GM23338 (cell line): Measurements from ENCODE around the gene PPP2R5C. TPM values are rescaled to one million over a fixed set of nuclear protein-coding genes. Genes with fewer than 3 reads are reported as not detected.

Source experiments
- ATAC-seq: fragments of 200-7000 bp; cut with Tn5 transposase; 3 replicates; pipeline ENCODE4 v1.9.1; 2020
- DNase-seq: peaks from one replicate; pipeline ENCODE4 v3.0.0-alpha.2; 2015; ENCODE audit warnings: low spot score
- H2AFZ ChIP-seq: fragments of 200-600 bp; sonication (generic); 2 replicates; pipeline ENCODE4 v1.8.0; 2016; ENCODE audit warnings: antibody characterized with exemption, mild to moderate bottlenecking, moderate library complexity
- H3F3A ChIP-seq: fragments of 200-600 bp; sonication (generic); replicated peaks from 2 replicates; pipeline ENCODE4 v1.8.0; 2017; ENCODE audit warnings: antibody characterized with exemption, mixed run types, low read depth
- H3K27ac ChIP-seq: fragments of 200-600 bp; sonication (generic); 2 replicates; pipeline ENCODE4 v1.6.1; 2016; ENCODE audit warnings: low read depth
- H3K27me3 ChIP-seq: fragments of 200-600 bp; sonication (generic); 2 replicates; pipeline ENCODE4 v1.8.0; 2016; ENCODE audit warnings: mild to moderate bottlenecking, mixed run types, moderate library complexity; ENCODE audit not compliant: insufficient read depth
- H3K36me3 ChIP-seq: fragments of 200-600 bp; sonication (generic); 2 replicates; pipeline ENCODE4 v1.8.0; 2016; ENCODE audit warnings: mild to moderate bottlenecking; ENCODE audit not compliant: insufficient read depth
- H3K4me1 ChIP-seq: fragments of 200-600 bp; sonication (generic); 2 replicates; pipeline ENCODE4 v1.8.0; 2016; ENCODE audit warnings: mild to moderate bottlenecking, moderate library complexity; ENCODE audit not compliant: insufficient read depth
- H3K4me2 ChIP-seq: fragments of 200-600 bp; sonication (generic); 2 replicates; pipeline ENCODE4 v1.7.1; 2017; ENCODE audit warnings: mixed run types
- H3K4me3 ChIP-seq: fragments of 200-600 bp; sonication (generic); 2 replicates; pipeline ENCODE4 v1.6.1; 2016; ENCODE audit warnings: mixed run types
- H3K79me2 ChIP-seq: fragments of 200-600 bp; sonication (generic); replicated peaks from 2 replicates; pipeline ENCODE4 v1.8.0; 2017; ENCODE audit warnings: mild to moderate bottlenecking; ENCODE audit not compliant: insufficient read depth
- H3K9me2 ChIP-seq: fragments of 200-600 bp; sonication (generic); 2 replicates; pipeline ENCODE4 v1.8.0; 2017; ENCODE audit not compliant: insufficient read depth
- H4K20me1 ChIP-seq: fragments of 200-600 bp; sonication (generic); replicated peaks from 2 replicates; pipeline ENCODE4 v1.8.0; 2017; ENCODE audit warnings: mild to moderate bottlenecking; ENCODE audit not compliant: insufficient read depth
- H3K27ac Mint-ChIP-seq: 2 replicates; pipeline ENCODE4 v1.8.0; 2020; ENCODE audit warnings: inconsistent platforms, mild to moderate bottlenecking, moderate library complexity, mixed read lengths
- H3K27me3 Mint-ChIP-seq: 3 replicates; pipeline ENCODE4 v1.8.0; 2022; ENCODE audit warnings: low read depth, mild to moderate bottlenecking, moderate library complexity, mixed read lengths, inconsistent platforms; ENCODE audit not compliant: insufficient read depth, poor library complexity
- H3K36me3 Mint-ChIP-seq: 3 replicates; pipeline ENCODE4 v1.8.0; 2021; ENCODE audit warnings: low read depth, mild to moderate bottlenecking, inconsistent platforms, moderate library complexity, mixed read lengths
- H3K4me1 Mint-ChIP-seq: 3 replicates; pipeline ENCODE4 v1.8.0; 2020; ENCODE audit warnings: mild to moderate bottlenecking, inconsistent platforms, mixed read lengths
- H3K4me3 Mint-ChIP-seq: 3 replicates; pipeline ENCODE4 v1.8.0; 2021; ENCODE audit warnings: moderate library complexity, mild to moderate bottlenecking, inconsistent platforms, mixed read lengths
- H3K9me3 Mint-ChIP-seq: 3 replicates; pipeline ENCODE4 v1.8.0; 2020; ENCODE audit warnings: moderate library complexity, mild to moderate bottlenecking, inconsistent platforms, mixed read lengths
- CREB1 ChIP-seq: fragments of 250-450 bp; sonication (Bioruptor Pico); IDR thresholded peaks from 2 replicates; pipeline ENCODE4 v1.5.0; 2020; ENCODE audit warnings: low read depth, mild to moderate bottlenecking, moderate library complexity
- CTCF ChIP-seq, 2 experiments: fragments of 200-600 bp in 1 of 2; sonication (generic) in 1 of 2; conservative IDR thresholded peaks; 2 replicates each; pipeline versions ENCODE4 v1.5.1 to v1.6.1; 2016 to 2017; ENCODE audit warnings: antibody characterized with exemption in 2 of 2, low read depth in 2 of 2, mild to moderate bottlenecking in 2 of 2, moderate library complexity in 1 of 2
- EZH2 ChIP-seq: fragments of 200-600 bp; sonication (generic); IDR thresholded peaks from one replicate; pipeline ENCODE4 v1.8.0; 2017; ENCODE audit warnings: antibody characterized with exemption, mild to moderate bottlenecking, low read depth; ENCODE audit not compliant: unreplicated experiment
- EZH2phosphoT487 ChIP-seq: fragments of 200-600 bp; sonication (generic); IDR thresholded peaks from one replicate; pipeline ENCODE4 v1.8.1; 2018; ENCODE audit warnings: antibody characterized with exemption; ENCODE audit not compliant: unreplicated experiment
- JUNB ChIP-seq: IDR thresholded peaks from one replicate; pipeline ENCODE4 v1.6.1; 2016; ENCODE audit warnings: antibody characterized with exemption; ENCODE audit not compliant: unreplicated experiment
- NANOG ChIP-seq: IDR thresholded peaks from 2 replicates; pipeline ENCODE4 v1.6.1; 2016; ENCODE audit warnings: antibody characterized with exemption, borderline replicate concordance
- POLR2AphosphoS5 ChIP-seq: IDR thresholded peaks from 2 replicates; pipeline ENCODE4 v1.6.1; 2016; ENCODE audit warnings: antibody characterized with exemption, low read depth
- STAT1 ChIP-seq: IDR thresholded peaks from one replicate; pipeline ENCODE4 v1.6.1; 2016; ENCODE audit warnings: antibody characterized with exemption; ENCODE audit not compliant: unreplicated experiment
- ZNF114 ChIP-seq: fragments of 250-450 bp; sonication (Bioruptor Pico); IDR thresholded peaks from 2 replicates; pipeline ENCODE4 v1.5.0; 2020; ENCODE audit warnings: mild to moderate bottlenecking, moderate library complexity
- ZNF331 ChIP-seq: fragments of 250-450 bp; sonication (Bioruptor Pico); IDR thresholded peaks from 2 replicates; pipeline ENCODE4 v1.5.0; 2020; ENCODE audit warnings: low read depth, mild to moderate bottlenecking, moderate library complexity
- ZNF462 ChIP-seq: fragments of 250-450 bp; sonication (Bioruptor Pico); IDR thresholded peaks from 2 replicates; pipeline ENCODE4 v1.5.0; 2020; ENCODE audit warnings: mild to moderate bottlenecking, moderate library complexity
- polyA plus RNA-seq: library from polyadenylated mRNA; unstranded; fragments of >200 nt; fragmentation: Nextera tagmentation; extraction: Ambion mirVana; gene quantifications from 2 replicates; pipeline ENCODE4 v1.2.1, GENCODE V29; 2016
- total RNA-seq: library from RNA; depleted of rRNA; stranded (reverse); fragments of >200 nt; shearing (Covaris generic); gene quantifications from 2 replicates; pipeline ENCODE4 v1.2.3, GENCODE V29; 2014
- TF ChIP-seq, protein P1 (sequence below): IDR thresholded peaks from one replicate; pipeline ENCODE4 v1.6.1; 2018; ENCODE audit warnings: antibody characterized with exemption; ENCODE audit not compliant: unreplicated experiment
- TF ChIP-seq, protein P2 (sequence below): IDR thresholded peaks from 2 replicates; pipeline ENCODE4 v1.6.1; 2016; ENCODE audit warnings: antibody characterized with exemption

The PPP2R5C gene
- total and polyA plus RNA-seq, 2 experiments from 2014 or later, result 75.4 to 79.7 TPM

DNA sequence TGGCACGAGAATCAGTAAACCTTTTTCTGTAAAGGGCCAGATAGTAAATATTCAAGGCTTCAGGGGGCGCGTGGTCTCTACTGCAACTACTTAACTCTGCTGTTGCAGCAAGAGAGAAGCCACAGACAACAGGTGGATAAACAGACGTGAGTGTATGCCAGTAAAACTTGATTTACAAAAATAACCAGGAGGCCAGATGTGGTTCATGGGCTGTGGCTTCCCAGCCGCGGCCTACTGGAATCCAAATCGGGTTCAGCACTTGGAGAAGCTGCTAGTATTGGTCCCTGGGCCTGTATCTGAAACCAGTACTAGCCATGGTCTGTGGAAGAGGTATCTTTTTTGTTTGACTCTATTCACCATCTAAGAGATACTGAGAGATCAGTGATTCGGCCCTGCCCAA, 13.3 kb downstream of the PPP2R5C start (continued):
- no peak for TF ChIP-seq ZNF462 (CRISPR knock-in tag)

DNA sequence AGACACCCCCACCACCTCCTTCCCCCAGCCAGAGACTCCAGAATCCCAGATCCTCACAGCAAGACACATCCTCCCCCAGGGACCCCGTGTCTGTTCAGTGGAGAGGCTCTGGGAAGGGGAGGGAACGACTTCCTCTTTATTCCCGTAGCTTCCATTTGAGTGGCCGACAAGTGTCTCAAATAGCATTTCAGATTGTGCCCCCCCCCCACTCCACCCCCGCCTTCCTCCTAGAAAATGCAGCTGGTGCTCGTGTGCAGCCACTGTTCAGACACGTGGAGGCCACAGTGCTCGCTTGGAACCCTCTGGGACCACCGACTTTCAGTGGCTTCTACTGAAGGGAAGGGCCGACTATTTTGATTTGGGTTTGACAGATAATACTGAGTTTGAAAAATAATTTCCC, 14.3 kb downstream of the PPP2R5C start:
- H3K27ac Mint-ChIP-seq, result no peak overlapping the region; the same call in 1 of the 2 replicates
- H3K36me3 Mint-ChIP-seq, result no peaks in the 10 kb centered on the region; the same call in 2 of the 3 replicates
- no peak overlapping the region for H3K4me3 Mint-ChIP-seq
- Histone ChIP-seq H3F3A (no peaks in the 10 kb centered on the region), H3K36me3 (no peaks in the 10 kb centered on the region; the same call in 1 of the 2 replicates), H3K4me1 (peaks cover 10% of the 10 kb centered on the region), H3K9me2 (no peaks in the 10 kb centered on the region), H3K79me2 (no peaks in the 10 kb centered on the region; the same call in 1 of the 2 replicates), H3K4me3 (no peak overlapping the region), H3K4me2 (no peak overlapping the region), H4K20me1 (peaks cover 21% of the 10 kb centered on the region), H2AFZ (no peak overlapping the region), H3K27ac (no peak overlapping the region), H3K27me3 (peaks cover 27% of the 10 kb centered on the region)
- TF ChIP-seq ZNF331 (CRISPR knock-in tag) (no peak), STAT1 (no peak), EZH2 (no peak), NANOG (no peak), POLR2AphosphoS5 (no peak), EZH2phosphoT487 (no peak), CREB1 (CRISPR knock-in tag) (no peak), ZNF114 (CRISPR knock-in tag) (no peak), CTCF (conservative IDR thresholded peaks at IDR 0.05; ENCODE audit: low read depth in 2 of 2) (no peak), JUNB (no peak)
- TF ChIP-seq, protein P1, sequence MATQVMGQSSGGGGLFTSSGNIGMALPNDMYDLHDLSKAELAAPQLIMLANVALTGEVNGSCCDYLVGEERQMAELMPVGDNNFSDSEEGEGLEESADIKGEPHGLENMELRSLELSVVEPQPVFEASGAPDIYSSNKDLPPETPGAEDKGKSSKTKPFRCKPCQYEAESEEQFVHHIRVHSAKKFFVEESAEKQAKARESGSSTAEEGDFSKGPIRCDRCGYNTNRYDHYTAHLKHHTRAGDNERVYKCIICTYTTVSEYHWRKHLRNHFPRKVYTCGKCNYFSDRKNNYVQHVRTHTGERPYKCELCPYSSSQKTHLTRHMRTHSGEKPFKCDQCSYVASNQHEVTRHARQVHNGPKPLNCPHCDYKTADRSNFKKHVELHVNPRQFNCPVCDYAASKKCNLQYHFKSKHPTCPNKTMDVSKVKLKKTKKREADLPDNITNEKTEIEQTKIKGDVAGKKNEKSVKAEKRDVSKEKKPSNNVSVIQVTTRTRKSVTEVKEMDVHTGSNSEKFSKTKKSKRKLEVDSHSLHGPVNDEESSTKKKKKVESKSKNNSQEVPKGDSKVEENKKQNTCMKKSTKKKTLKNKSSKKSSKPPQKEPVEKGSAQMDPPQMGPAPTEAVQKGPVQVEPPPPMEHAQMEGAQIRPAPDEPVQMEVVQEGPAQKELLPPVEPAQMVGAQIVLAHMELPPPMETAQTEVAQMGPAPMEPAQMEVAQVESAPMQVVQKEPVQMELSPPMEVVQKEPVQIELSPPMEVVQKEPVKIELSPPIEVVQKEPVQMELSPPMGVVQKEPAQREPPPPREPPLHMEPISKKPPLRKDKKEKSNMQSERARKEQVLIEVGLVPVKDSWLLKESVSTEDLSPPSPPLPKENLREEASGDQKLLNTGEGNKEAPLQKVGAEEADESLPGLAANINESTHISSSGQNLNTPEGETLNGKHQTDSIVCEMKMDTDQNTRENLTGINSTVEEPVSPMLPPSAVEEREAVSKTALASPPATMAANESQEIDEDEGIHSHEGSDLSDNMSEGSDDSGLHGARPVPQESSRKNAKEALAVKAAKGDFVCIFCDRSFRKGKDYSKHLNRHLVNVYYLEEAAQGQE, result no peak
- TF ChIP-seq, protein P2, sequence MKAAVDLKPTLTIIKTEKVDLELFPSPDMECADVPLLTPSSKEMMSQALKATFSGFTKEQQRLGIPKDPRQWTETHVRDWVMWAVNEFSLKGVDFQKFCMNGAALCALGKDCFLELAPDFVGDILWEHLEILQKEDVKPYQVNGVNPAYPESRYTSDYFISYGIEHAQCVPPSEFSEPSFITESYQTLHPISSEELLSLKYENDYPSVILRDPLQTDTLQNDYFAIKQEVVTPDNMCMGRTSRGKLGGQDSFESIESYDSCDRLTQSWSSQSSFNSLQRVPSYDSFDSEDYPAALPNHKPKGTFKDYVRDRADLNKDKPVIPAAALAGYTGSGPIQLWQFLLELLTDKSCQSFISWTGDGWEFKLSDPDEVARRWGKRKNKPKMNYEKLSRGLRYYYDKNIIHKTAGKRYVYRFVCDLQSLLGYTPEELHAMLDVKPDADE, result no peak
- DNase-seq (no peak), ATAC-seq (no peak)
- H3K9me3 Mint-ChIP-seq, result no peaks in the 10 kb centered on the region
- peaks cover 12% of the 10 kb centered on the region for H3K4me1 Mint-ChIP-seq
- peaks cover 27% of the 10 kb centered on the region for H3K27me3 Mint-ChIP-seq
